HCT116 (cell line): Measurements from ENCODE around the gene KRT26.

ENCODE experiments used
- CTCF ChIP-seq, 3 experiments: fragments of 200-600 bp in 1 of 3; sonication (generic) in 1 of 3; IDR thresholded peaks in 2 of 3; conservative IDR thresholded peaks in 1 of 3; 2 replicates each; pipeline ENCODE4 v1.5.1; 2012 to 2017; ENCODE audit warnings: low read depth in 2 of 3, low read length in 2 of 3, antibody characterized with exemption in 1 of 3, borderline replicate concordance in 1 of 3, control low read depth in 1 of 3, mild to moderate bottlenecking in 1 of 3, mixed read lengths in 1 of 3, mixed run types in 1 of 3, moderate library complexity in 1 of 3; ENCODE audit not compliant: insufficient read depth in 1 of 3
- EZH2 ChIP-seq: fragments of 200-600 bp; sonication (generic); IDR thresholded peaks from 2 replicates; pipeline ENCODE4 v1.6.1; 2017; ENCODE audit warnings: antibody characterized with exemption, mixed run types
- EZH2phosphoT487 ChIP-seq: fragments of 200-600 bp; IDR thresholded peaks from 2 replicates; pipeline ENCODE4 v1.6.1; 2018; ENCODE audit warnings: antibody characterized with exemption, borderline replicate concordance
- POLR2A ChIP-seq: IDR thresholded peaks from 2 replicates; pipeline ENCODE4 v1.7.0; 2011; ENCODE audit warnings: borderline replicate concordance; ENCODE audit not compliant: insufficient read depth, insufficient read length; ENCODE audit errors: extremely low read depth
- POLR2AphosphoS5 ChIP-seq: IDR thresholded peaks from 2 replicates; pipeline ENCODE4 v1.6.1; 2011; ENCODE audit warnings: mild to moderate bottlenecking, low read depth, low read length, moderate library complexity
- YY1 ChIP-seq: IDR thresholded peaks from 2 replicates; pipeline ENCODE4 v1.6.1; 2011; ENCODE audit warnings: low read length, low read depth, moderate library complexity, mild to moderate bottlenecking; ENCODE audit not compliant: insufficient replicate concordance; ENCODE audit errors: extremely low read depth
- TF ChIP-seq, protein P1 (sequence below): IDR thresholded peaks from 2 replicates; pipeline ENCODE4 v1.6.1; 2012
- TF ChIP-seq, protein P2 (sequence below): IDR thresholded peaks from 2 replicates; pipeline ENCODE4 v1.6.1; 2012; ENCODE audit warnings: low read depth

DNA sequence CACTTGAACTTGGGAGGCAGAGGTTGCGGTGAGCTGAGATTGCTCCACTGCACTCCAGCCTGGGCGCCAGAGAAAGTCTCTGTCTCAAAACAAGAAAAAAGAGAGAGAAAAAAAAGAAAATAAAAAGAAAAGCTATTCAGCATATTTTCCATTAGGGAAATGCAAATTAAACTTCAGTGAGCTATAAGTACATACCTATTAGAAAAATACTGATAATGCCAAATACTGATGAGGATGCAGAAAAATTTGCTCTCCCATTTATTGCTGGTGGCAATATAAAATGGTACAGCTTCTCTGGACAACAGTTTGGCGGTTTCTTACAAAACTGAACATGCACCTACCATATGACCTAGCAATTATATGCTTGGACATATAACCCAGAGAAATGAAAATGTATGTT is 40.6 kb upstream of the KRT26 start:
- TF ChIP-seq POLR2AphosphoS5 (no peak), CTCF (IDR thresholded peaks at IDR 0.05 in 2 of 3, conservative IDR thresholded peaks at IDR 0.05 in 1 of 3; ENCODE audit: borderline replicate concordance in 1 of 3, insufficient read depth in 1 of 3, low read depth in 2 of 3, low read length in 2 of 3) (no peak), EZH2 (no peak), YY1 (no peak), POLR2A (no peak), EZH2phosphoT487 (no peak)
- TF ChIP-seq, protein P1, sequence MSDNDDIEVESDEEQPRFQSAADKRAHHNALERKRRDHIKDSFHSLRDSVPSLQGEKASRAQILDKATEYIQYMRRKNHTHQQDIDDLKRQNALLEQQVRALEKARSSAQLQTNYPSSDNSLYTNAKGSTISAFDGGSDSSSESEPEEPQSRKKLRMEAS, result no peak
- TF ChIP-seq, protein P2, sequence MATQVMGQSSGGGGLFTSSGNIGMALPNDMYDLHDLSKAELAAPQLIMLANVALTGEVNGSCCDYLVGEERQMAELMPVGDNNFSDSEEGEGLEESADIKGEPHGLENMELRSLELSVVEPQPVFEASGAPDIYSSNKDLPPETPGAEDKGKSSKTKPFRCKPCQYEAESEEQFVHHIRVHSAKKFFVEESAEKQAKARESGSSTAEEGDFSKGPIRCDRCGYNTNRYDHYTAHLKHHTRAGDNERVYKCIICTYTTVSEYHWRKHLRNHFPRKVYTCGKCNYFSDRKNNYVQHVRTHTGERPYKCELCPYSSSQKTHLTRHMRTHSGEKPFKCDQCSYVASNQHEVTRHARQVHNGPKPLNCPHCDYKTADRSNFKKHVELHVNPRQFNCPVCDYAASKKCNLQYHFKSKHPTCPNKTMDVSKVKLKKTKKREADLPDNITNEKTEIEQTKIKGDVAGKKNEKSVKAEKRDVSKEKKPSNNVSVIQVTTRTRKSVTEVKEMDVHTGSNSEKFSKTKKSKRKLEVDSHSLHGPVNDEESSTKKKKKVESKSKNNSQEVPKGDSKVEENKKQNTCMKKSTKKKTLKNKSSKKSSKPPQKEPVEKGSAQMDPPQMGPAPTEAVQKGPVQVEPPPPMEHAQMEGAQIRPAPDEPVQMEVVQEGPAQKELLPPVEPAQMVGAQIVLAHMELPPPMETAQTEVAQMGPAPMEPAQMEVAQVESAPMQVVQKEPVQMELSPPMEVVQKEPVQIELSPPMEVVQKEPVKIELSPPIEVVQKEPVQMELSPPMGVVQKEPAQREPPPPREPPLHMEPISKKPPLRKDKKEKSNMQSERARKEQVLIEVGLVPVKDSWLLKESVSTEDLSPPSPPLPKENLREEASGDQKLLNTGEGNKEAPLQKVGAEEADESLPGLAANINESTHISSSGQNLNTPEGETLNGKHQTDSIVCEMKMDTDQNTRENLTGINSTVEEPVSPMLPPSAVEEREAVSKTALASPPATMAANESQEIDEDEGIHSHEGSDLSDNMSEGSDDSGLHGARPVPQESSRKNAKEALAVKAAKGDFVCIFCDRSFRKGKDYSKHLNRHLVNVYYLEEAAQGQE, result no peak
